Transverse colon (tissue), 4 donors: ENCODE results near the gene KASH5.
"Not testable (repeated sequence)": the region's sequence is repeated elsewhere in the genome, so short reads cannot be mapped to it uniquely, and the experiment has no call there.

Source experiments
- POLR2A ChIP-seq: fragments of 450-650 bp; IDR thresholded peaks from one replicate; pipeline ENCODE4 v1.6.1; 2016; ENCODE audit warnings: antibody characterized with exemption, mild to moderate bottlenecking, moderate library complexity
- POLR2AphosphoS5 ChIP-seq, 3 donors: sonication (generic); formaldehyde crosslinking; IDR thresholded peaks; one replicate each; pipeline ENCODE4 v1.6.1; 2016; ENCODE audit warnings: antibody characterized with exemption in 3 of 3
- TF ChIP-seq, protein P1 (sequence below), 5 experiments: fragments of 200-600 bp in 3 of 5; fragments of 450-650 bp in 2 of 5; sonication (generic) in 3 of 5; IDR thresholded peaks; 1 replicate in 2 of 5; 2 replicates in 3 of 5; pipeline ENCODE4 v1.5.1; 2016 to 2017; ENCODE audit warnings: antibody characterized with exemption in 5 of 5, inconsistent platforms in 3 of 5, mild to moderate bottlenecking in 2 of 5, moderate library complexity in 1 of 5

DNA sequence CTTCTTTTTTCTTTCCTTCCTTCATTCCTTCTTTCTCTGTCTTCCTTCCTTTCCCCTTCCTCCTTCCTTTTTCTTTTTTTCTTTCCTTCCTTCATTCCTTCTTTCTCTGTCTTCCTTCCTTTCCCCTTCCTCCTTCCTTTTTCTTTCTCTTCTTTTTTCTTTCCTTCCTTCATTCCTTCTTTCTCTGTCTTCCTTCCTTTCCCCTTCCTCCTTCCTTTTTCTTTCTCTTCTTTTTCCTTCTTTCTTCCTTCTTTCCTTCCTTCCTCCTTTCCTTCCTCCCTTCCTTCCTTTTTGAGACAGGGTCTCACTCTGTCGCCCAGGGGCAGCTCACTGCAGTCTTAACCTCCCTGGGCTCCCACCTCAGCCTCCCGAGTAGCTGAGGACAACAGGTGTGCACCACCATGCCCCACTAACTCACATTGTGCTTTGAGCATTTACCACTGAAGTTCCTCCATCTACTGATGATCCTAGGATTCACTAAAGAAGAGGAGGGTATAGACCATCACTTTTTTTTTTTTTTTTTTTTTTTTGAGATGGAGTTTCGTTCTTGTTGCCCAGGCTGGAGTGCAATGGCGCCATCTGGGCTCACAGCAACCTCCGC lies 56.2 kb downstream of the KASH5 start:
- not testable (repeated sequence) for TF ChIP-seq POLR2AphosphoS5 (IDR thresholded peaks at IDR 0.05); POLR2A
- TF ChIP-seq, protein P1, sequence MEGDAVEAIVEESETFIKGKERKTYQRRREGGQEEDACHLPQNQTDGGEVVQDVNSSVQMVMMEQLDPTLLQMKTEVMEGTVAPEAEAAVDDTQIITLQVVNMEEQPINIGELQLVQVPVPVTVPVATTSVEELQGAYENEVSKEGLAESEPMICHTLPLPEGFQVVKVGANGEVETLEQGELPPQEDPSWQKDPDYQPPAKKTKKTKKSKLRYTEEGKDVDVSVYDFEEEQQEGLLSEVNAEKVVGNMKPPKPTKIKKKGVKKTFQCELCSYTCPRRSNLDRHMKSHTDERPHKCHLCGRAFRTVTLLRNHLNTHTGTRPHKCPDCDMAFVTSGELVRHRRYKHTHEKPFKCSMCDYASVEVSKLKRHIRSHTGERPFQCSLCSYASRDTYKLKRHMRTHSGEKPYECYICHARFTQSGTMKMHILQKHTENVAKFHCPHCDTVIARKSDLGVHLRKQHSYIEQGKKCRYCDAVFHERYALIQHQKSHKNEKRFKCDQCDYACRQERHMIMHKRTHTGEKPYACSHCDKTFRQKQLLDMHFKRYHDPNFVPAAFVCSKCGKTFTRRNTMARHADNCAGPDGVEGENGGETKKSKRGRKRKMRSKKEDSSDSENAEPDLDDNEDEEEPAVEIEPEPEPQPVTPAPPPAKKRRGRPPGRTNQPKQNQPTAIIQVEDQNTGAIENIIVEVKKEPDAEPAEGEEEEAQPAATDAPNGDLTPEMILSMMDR (IDR thresholded peaks at IDR 0.05): not testable (repeated sequence)
